Measurements from ENCODE around the gene BCL2.

DNA sequence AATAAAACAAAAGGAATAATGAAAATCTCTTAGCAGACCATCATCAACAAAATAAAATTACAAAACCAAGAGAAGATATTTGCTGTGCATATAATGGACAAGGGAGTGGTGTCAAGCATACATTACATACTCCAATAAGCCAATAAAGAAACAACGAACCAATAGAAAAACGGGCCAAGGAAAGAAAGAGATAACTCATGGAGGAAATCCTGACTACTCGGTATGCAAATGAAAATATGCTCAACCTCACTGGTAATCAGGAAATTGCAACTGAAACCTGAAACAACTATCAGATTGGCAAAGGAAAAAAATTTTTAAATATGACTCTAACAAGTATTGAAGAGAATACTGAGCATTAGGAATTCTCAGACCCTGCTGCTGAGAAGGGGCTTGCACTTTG, 84.7 kb downstream of the BCL2 start:
- TF ChIP-seq, protein P1, sequence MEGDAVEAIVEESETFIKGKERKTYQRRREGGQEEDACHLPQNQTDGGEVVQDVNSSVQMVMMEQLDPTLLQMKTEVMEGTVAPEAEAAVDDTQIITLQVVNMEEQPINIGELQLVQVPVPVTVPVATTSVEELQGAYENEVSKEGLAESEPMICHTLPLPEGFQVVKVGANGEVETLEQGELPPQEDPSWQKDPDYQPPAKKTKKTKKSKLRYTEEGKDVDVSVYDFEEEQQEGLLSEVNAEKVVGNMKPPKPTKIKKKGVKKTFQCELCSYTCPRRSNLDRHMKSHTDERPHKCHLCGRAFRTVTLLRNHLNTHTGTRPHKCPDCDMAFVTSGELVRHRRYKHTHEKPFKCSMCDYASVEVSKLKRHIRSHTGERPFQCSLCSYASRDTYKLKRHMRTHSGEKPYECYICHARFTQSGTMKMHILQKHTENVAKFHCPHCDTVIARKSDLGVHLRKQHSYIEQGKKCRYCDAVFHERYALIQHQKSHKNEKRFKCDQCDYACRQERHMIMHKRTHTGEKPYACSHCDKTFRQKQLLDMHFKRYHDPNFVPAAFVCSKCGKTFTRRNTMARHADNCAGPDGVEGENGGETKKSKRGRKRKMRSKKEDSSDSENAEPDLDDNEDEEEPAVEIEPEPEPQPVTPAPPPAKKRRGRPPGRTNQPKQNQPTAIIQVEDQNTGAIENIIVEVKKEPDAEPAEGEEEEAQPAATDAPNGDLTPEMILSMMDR (conservative IDR thresholded peaks at IDR 0.05; ENCODE audit: low read depth, low read length) = no peak
- TF ChIP-seq EZH2phosphoT487 (IDR thresholded peaks at IDR 0.05; ENCODE audit: borderline replicate concordance, low read length) (no peak), EZH2 (IDR thresholded peaks at IDR 0.05; ENCODE audit: low read length, unreplicated experiment) (no peak)
